IPS DF 4.7 (cell line): ENCODE results near the gene R3HDML.
A peak's percentile ranks its signal among the peaks of the same experiment; 100 is the strongest.

Source experiments
- DNase-seq: peaks from one replicate; pipeline ENCODE4 v3.0.0-alpha.2; 2013; ENCODE audit warnings: low spot score; ENCODE audit errors: extremely low read depth

Gene R3HDML

DNA sequence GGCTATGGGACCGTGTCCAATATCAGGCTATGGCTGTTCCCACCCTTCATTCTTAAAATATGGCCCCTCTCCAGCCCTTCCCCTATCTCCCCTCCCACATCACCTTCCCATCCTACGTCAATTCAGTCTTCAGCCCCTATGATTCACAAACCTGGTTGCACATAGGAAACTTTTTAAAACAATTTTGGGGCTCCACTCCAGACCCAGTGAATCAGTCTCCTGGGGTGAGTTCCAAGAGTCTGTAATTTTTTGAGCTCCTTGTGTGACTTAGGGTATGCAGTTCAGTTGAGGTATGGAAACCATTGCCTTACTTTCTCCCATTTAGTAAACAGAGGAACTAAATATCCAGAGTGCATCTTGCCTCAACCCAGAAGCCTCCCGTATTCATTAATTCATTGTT lies 24.2 kb downstream of the R3HDML start:
- DNase-seq, result no peak

DNA sequence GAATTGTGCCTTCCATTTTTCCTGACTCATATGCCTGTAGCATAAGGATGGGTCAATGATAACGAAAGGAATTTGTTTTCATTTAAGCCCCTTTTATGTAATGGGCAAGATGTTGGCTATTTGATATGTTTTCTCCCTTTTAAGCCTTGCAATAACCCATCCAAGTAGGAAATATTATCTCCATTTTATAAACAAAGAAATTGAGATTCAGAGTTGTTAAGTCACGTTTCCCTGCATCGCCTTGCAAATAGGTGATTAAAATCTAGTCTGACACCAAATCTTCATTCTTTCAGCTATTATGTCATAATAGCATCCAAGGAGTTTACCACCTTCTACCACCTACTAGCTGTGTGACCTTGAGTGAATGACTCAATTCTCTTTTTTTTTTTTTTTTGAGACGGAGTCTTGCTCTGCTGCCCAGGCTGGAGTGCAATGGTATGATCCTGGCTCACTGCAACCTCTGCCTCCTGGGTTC lies 25.7 kb downstream of the R3HDML start:
- DNase-seq, result no peak

DNA sequence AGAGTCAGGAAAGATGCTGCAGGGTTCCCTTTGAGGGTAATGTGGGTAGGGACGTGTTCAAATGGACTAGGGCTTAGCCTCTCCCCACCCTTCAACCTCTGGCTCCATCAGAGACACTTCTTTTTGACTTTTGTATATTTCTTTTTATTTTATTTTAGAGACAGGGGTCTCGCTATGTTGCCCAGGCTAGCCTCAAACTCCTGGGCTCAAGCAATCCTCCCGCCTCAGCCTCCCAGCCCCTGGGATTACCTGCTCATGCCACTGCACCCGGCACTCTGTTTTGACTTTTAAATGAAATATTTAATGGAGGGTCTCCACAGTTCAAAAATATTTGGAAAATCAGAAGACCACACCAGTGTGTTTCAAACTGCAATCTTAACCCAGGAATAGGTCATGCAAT lies 27.2 kb downstream of the R3HDML start:
- no peak for DNase-seq

DNA sequence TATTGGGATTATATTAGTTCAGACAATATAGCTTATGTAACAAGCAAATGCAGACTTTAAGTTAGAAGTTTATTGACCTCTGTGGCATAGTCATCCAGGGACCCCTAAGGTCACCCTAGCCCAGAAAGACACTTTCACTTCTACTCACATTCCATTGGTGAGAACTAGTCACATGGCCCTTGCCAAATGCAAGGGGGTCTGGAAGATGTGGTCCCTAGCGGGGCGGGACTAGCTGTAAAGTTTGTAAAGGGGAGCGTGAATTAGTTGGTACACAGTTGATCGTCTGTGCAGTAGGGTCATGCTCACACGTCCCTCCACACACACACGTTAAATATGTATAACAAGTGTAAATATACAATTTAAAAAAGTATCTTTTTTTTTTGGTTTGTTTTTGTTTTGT lies 27.9 kb downstream of the R3HDML start:
- no peak for DNase-seq

DNA sequence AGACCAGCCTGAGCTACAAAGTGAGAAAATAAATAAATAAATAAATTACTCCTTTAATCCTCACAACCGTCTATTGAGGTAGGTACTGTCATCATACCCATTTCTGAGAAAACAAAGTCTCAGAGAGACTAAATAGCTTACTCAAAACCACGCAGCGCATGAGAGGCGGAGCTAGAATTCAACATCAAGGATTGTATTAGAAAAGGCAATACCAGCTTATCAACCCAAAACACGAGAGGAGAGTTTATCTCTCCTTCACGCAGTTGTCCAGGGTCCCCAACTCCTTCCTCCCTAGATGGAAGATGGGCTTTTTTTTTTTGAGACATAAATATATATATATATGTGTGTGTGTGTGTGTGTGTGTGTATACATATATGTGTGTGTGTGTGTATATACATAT lies 30.9 kb downstream of the R3HDML start:
- no peak for DNase-seq

DNA sequence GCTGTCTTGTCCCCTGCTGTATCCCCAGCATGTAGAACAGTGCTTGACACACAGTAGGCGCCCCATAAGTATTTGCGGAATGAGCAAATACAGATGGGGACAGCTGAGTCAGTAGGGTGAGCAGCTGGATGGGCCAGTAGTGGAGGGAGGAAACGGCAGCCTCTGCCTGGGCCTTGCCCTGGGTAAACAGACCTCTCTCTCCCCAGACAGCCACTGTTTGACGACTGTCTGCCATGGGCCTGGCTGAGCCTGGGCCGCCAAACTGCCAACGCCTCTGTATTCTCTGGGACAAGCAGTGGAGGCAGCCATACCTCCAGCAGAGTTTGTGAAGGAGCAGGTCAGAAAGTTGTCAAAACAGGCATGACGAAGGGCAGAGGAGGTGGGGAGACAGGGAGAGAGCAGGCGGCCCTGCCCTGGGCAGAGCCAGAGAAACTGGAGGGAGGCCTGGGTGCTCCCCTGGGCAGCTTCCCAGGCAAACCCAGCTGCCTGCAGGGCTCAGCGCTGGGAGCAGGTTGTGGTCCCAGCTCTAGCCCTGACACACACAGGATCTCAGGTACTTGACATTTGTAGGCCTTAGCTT lies 33.9 kb downstream of the R3HDML start:
- DNase-seq, result no peak

DNA sequence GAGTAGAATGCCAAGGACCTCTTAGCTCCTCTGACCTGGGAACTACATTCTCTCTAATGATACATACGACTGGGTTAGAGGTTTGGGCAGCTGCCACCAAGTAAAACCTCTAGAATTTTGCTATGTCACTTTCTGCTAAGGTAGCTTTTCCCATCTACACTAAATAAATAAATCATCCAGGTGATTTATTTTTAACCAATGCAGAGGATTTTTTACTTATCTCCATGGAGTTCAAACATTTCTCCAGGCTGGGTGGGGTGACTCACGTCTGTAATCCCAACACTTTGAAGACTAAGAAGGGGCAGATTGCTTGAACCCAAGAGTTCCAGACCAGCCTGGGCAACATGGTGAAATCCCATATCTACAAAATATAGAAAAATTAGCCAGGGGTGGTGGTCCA lies 45.8 kb downstream of the R3HDML start:
- no peak for DNase-seq

DNA sequence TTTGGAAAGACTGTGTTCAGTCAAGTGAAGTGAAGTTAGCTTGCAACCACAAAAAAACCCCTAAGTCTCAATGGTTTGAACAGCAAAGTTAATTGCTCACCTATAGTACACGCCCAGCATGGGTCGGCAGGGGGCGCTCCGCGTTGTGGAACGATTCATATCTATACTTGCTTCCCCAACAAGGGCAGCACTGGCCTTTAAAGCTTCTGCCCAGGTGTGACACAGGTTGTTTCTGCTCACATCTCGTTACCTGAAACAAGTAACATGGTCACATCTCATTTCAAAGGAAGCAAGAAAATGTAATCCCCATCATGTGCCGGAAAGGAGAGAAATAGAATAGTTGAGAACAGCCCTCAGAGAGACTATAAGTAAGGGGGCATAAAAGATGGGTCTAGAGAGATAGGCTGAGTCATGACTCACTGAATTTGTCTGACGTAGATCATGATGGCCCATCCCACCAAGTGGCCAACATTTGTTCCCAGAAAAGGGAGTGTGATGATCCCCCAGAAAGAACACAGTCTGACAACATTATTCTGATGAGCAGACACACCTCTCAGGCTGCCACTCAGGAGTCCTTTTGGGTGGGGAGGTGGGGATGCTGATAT lies 47.7 kb downstream of the R3HDML start:
- no peak for DNase-seq

DNA sequence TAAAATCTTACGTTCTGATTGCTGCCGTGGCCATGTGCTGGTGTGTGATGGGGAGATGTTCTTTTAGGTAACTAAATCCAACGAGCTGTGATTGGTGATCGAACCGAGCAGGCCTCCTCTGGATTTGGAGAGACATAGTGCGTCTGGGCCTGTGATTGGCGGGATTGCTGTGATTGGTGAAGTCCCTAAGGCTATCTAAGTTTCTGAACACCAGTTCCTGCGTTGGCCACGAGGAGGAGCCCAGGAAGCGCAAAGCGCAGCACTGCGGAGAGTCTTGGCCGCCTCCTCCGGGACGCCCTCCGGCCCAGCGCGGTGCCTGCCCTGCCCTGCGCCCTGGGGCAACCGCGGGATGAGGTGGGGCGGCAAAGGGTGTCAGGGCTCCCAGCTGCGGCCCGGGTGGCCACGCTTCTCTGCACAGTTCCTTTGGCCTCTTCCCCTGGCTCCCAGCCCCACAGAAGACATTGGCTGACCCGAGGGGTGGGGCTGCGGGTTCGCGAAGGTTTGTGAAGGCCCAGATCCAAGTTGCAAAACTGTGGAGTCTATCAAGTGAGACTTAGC lies 51.7 kb downstream of the R3HDML start:
- peak; percentile 89 for DNase-seq

DNA sequence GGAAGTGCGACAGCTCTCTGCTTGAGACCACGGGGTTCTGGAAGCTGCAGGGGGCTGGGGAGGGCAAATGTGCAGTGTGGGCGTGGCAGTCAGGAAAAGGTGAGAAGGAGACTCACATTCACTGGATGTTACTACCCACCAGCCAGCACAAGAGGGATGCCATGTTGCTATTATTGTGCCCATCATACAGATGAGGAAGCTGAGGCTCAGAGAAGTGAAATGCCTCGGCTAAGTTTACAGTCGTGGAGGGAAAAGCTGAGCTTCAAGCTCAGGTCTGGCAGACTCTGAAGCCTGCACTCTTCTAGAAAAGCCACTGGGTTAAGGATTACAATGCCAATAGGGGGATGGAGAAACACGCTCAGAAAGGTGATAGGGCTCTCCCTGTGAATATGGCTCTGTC lies 53.0 kb downstream of the R3HDML start:
- DNase-seq, result no peak

DNA sequence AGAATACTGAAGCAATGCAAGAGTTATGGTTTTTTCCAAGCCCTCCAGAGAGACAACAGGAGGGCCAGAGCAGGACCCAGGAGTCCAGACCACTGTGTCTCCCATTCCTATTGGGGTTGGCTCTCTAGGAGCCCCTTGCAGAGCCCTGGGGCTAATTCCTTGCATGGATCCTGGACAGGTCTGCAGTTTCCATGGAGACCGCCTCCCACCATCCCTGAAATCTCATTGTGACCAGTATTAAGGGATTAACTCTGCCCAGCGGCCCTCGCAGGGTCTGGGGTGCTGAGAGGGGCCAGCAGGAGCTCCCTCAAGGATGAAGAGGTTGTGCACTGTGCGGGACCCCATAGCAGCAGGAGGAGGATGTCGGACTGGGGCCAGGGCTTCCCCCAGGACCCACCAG lies 53.4 kb downstream of the R3HDML start:
- DNase-seq, result no peak

DNA sequence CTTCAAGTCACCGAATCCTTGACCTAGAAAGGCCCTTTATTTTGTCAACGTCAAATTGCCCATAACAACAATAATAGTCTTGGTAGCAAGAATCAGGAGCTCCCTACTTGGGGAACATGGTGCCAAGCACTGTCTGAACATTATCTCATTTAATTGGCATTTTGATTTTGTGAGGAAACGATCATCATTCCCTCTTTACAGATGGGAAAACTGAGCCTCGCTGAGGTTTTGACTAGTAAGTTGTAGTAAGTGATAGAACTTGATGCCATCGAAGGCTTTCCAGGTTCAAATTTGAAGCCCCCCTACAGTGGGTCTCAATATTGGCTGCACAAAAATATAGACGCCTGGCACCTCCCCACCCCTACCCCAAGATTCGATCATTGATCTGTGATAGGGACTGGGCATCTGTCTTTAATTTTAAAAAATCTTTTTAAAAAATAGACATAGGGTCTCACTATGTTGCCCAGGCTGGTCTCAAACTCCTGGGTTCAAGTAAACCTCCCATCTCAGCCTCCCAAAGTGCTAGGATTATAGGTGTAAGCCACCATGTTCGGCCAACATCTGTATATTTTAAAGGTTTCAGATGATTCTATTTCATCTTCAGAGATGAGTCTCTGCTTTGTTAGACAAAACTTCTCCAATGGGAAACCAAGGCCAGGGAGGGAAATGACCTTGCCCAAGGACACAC lies 55.4 kb downstream of the R3HDML start:
- DNase-seq, result no peak

DNA sequence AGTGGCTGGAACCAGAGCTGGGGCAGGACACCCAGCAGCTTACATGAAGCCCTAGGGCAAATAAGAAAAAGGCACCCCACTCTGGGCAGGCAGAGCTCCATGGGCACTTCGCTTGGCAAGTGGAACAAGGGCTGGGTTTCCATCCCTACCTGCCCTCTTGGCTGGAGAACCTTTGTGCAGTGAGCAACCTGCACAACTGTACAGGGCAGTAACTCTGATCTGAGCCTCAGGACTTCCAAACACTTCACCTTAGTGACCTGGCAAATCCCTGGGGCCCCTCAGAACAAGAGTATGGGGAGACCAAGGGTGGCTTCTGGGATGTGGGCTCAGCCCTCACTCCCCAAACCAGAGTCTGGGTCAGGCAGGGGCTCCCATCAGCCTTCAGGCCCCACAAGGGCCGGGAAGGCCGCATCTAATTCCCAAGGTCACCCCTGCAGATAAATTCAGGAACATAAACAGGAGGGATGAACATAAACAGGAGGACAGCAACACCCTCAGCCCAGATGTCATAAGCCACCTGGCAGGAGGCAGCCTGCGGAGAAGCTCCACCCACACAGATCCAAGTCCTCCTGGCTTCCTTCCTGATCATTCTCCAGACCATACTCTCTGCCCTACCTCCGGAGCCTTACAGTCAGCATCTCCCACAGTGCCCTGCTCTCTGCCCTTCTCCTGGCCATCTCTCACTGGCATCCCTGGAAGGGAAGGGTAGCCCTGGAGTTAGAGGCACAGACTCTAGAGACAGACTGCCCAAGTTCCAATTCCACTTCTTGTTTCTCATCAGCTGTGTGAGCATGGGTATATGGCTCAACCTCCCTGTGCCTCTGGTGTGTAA lies 56.1 kb downstream of the R3HDML start:
- DNase-seq, result no peak

DNA sequence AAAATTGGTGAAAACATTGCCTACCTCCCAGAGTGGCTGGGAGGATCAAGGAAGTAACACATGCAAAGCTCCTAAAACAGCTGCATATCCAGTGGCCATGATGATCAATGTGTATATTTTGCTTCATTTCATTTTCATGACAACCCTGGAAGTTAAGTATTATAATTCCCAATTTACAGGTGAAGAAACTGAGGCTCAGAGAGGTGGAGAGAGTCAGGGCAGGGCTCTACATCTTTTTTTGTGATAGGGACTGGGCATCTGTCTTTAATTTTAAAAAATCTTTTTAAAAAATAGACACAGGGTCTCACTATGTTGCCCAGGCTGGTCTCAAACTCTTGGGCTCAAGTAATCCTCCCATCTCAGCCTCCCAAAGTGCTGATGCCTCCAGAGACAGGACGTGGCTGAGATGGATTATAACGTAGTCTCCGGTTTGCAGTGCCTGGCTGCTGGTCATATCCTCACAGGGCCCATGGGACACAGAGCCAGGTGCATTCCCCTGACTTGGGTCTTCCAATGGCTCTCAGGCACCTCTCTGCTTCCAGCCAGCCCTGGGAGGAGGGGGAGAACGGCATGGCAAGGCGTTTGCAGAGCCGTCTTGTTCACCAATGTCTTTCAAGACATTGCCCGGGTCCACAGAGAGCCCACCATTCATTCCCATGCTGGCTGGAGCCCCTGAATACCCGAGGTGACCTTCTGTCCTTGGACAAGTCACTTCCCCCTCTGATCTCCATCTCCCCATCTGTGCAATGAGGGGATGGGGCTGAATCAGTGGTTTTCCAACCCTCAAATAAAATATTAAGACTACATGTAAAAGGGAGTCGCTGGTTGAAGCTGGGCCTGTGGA lies 57.0 kb downstream of the R3HDML start:
- no peak for DNase-seq

DNA sequence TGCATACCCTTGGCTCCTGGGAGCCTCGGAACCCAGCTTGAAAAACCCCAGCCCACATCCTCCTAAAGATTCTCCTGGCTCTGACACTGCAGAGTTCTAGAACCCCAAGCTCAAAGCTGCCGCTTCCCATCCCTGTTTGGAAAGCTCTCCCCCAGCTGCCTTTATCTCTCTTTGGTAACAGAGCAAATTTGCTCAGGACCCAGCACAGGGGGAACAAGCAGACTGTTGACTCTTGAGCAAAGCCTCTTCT lies 57.5 kb downstream of the R3HDML start:
- no peak for DNase-seq

DNA sequence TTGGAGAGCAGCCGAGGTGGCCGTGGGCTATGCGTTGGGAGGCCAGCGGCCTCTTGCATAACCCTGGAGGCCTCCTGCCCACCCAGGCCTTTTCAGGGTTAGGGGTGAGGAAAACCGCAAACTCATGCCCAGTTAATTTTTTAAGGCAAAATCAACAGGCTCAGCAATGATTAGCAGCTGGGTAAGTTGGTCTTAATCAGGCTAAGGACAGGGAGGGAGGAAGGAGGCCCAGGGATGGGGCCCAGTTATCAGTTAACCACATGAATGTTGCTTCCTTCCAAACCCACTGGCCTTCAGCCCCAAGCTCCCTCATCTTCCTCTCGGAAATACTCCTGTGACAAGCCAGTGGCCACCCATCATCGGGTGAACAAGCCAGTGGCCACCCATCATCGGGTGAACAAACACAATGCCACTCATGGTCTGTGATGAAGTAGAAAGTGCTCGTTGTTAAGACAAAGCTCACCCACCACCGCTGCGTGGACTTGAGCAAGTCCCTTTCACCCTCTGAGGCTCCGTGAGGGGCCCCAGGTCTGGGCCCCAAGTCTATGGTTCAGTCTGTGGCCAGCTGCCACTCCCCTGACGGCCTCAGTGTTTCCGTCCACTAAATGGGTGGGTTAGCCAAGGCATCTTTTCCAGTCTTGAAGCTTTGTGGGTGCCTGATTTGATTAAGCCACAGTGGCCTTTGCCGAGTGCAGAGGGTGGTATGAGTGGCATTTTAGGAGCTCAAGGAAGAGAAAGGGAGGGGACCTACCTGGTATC lies 58.0 kb downstream of the R3HDML start:
- DNase-seq, result no peak

DNA sequence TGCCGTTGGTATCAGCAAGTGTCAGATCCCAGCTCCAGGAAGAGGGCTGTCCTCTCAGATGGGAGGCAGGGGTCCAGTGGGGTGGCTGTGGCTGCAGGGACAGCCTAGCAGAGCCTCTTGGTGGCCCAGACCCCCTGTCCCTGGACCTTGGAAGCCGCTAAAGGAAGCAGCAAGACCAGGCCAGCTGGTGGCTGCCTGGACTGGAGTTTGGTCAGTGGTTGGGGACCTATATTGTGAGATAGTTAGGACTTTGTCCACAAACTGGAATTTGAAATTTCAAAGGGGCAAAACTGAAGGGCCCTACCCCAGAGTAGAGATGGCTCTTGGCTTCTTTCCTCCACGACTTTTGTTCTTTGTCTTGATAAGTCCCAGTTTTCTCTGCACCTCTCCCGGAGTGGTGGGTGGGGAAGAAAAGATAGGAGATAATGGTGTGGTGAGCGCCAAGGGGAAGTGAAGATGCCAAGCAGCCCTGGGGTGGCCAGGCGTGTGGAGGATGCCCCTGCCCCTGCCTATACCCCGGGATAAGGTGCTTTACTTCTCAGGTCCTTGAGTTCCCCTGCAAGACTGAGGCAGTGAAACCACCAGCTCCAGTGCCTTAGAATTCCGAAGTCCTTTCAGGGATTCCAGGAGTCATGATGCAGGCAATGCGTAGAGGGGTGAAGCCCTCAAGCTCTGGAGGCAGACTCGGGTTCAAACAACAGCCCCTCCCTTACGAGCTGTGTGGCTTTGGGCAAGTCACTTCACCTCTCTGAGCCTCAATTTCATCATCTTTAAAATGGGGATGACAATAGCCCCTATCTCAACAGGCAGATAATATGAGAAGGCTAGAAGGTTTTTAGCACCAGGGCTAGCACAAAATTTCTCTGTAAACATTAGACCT lies 58.9 kb downstream of the R3HDML start:
- DNase-seq, result no peak

DNA sequence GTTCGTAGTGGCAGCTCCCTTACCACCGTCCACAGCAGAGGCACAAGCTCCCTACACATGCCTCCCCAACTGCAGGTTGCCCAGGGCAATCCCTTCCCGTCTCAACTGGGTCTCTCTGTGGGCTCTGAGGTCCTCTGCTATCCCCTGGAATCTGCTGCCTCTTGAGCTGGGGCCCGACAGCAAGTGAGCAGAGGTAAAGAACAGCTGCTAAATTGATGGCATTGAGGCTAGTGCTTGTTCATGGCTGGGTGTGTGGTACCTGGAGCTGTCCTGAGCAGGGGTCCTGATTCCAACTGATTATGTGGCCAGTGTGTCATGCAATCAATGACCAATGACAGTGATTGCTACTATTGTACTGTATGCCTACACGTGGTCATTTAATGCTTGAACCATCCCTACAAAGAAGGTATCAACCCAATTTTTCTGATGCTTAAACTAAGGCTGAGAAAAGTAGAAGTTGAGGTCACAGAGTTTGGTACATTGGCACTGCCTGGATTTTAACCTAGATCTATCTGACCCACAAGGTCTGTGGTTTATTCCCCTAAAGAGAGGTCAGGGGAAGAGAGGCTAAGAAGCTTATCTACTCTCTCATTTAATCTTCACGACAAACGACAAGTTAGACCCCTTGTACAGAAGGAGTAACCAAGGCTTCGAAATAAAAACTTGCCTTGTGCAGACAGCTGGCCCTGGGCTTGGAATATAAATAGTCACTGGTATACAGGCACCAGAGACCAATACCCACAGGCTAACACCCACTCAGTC lies 59.7 kb downstream of the R3HDML start:
- no peak for DNase-seq

DNA sequence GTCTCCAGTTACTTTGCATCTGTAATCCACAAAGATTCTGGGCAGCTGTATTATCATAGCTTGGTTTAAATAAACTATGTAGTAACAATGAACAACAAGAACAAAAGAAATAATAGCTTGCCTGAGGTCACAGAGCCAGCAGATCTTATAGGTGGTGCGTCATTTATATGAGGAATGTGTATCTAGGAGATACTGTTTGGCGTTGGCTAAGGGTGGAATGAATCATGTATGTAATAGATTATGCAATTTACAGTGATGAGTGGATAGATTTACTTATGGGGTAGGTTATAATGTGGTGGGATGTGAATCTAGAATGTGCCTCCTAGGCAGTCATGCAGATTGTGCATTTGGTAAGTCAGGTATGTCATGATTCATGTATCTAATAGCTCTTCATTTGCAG lies 61.5 kb downstream of the R3HDML start:
- no peak for DNase-seq
